HEK293 (cell line): ENCODE results near the gene POLR1D.

Source experiments
- KLF7 ChIP-seq: fragments of 450-650 bp; formaldehyde crosslinking; IDR thresholded peaks from 2 replicates; pipeline ENCODE4 v1.5.1; 2016; ENCODE audit warnings: missing biosample characterization, missing genetic modification characterization, borderline replicate concordance
- OVOL3 ChIP-seq: fragments of 450-650 bp; formaldehyde crosslinking; IDR thresholded peaks from 2 replicates; pipeline ENCODE4 v1.5.1; 2016; ENCODE audit warnings: missing biosample characterization, missing genetic modification characterization
- PRDM4 ChIP-seq: fragments of 450-650 bp; formaldehyde crosslinking; IDR thresholded peaks from 2 replicates; pipeline ENCODE4 v1.5.1; 2017; ENCODE audit warnings: missing biosample characterization, missing genetic modification characterization
- RBAK ChIP-seq: fragments of 450-650 bp; formaldehyde crosslinking; IDR thresholded peaks from 2 replicates; pipeline ENCODE4 v1.5.1; 2016; ENCODE audit warnings: missing biosample characterization, missing genetic modification characterization
- SCRT1 ChIP-seq: fragments of 450-650 bp; formaldehyde crosslinking; IDR thresholded peaks from 2 replicates; pipeline ENCODE4 v1.5.1; 2016; ENCODE audit warnings: missing biosample characterization, missing genetic modification characterization, borderline replicate concordance
- SCRT2 ChIP-seq: fragments of 450-650 bp; formaldehyde crosslinking; IDR thresholded peaks from 2 replicates; pipeline ENCODE4 v1.5.1; 2016; ENCODE audit warnings: missing biosample characterization, missing genetic modification characterization
- ZBTB21 ChIP-seq: fragments of 450-650 bp; formaldehyde crosslinking; IDR thresholded peaks from 2 replicates; pipeline ENCODE4 v1.5.1; 2017; ENCODE audit warnings: missing biosample characterization, missing genetic modification characterization
- ZNF132 ChIP-seq: fragments of 450-650 bp; formaldehyde crosslinking; IDR thresholded peaks from 2 replicates; pipeline ENCODE4 v1.5.1; 2017; ENCODE audit warnings: missing biosample characterization, missing genetic modification characterization, borderline replicate concordance
- ZNF184 ChIP-seq: fragments of 450-650 bp; IDR thresholded peaks from 2 replicates; pipeline ENCODE4 v1.5.1; 2018; ENCODE audit warnings: missing biosample characterization, mild to moderate bottlenecking, missing genetic modification characterization
- ZNF274 ChIP-seq, 2 experiments: fragments of 200-500 bp in 1 of 2; fragments of 450-650 bp in 1 of 2; sonication (Bioruptor generic) in 1 of 2; formaldehyde crosslinking in 1 of 2; IDR thresholded peaks; 2 replicates each; pipeline versions ENCODE4 v1.5.1 to v1.6.1; 2014 to 2016; ENCODE audit warnings: borderline replicate concordance in 1 of 2, inconsistent platforms in 1 of 2, low read length in 1 of 2, missing biosample characterization in 1 of 2, missing genetic modification characterization in 1 of 2
- ZNF449 ChIP-seq: fragments of 450-650 bp; formaldehyde crosslinking; IDR thresholded peaks from 2 replicates; pipeline ENCODE4 v1.5.1; 2017; ENCODE audit warnings: missing biosample characterization, mild to moderate bottlenecking, missing genetic modification characterization, moderate library complexity
- ZNF510 ChIP-seq: fragments of 450-650 bp; formaldehyde crosslinking; IDR thresholded peaks from 2 replicates; pipeline ENCODE4 v1.5.1; 2018; ENCODE audit warnings: mild to moderate bottlenecking, missing genetic modification characterization, missing biosample characterization; ENCODE audit not compliant: insufficient replicate concordance
- ZNF548 ChIP-seq: fragments of 450-650 bp; formaldehyde crosslinking; IDR thresholded peaks from 2 replicates; pipeline ENCODE4 v1.5.1; 2016; ENCODE audit warnings: missing biosample characterization, missing genetic modification characterization
- ZNF596 ChIP-seq: fragments of 450-650 bp; IDR thresholded peaks from 2 replicates; pipeline ENCODE4 v1.5.0; 2018; ENCODE audit warnings: missing biosample characterization, mild to moderate bottlenecking, missing genetic modification characterization, moderate library complexity
- ZNF785 ChIP-seq: fragments of 450-650 bp; formaldehyde crosslinking; IDR thresholded peaks from 2 replicates; pipeline ENCODE4 v1.5.1; 2016; ENCODE audit warnings: missing biosample characterization, missing genetic modification characterization
- TF ChIP-seq, protein P1 (sequence below): fragments of 450-650 bp; formaldehyde crosslinking; IDR thresholded peaks from 2 replicates; pipeline ENCODE4 v1.5.1; 2016; ENCODE audit warnings: missing biosample characterization, missing genetic modification characterization
- TF ChIP-seq, protein P2 (sequence below): fragments of 450-650 bp; formaldehyde crosslinking; IDR thresholded peaks from 2 replicates; pipeline ENCODE4 v1.5.1; 2016; ENCODE audit warnings: missing biosample characterization, missing genetic modification characterization, low read depth
- TF ChIP-seq, protein P3 (sequence below): fragments of 450-650 bp; formaldehyde crosslinking; IDR thresholded peaks from 2 replicates; pipeline ENCODE4 v1.5.1; 2017; ENCODE audit warnings: missing biosample characterization, missing genetic modification characterization
- TF ChIP-seq, protein P4 (sequence below): fragments of 450-650 bp; formaldehyde crosslinking; conservative IDR thresholded peaks from 2 replicates; pipeline ENCODE4 v1.5.1; 2016; ENCODE audit warnings: low read depth, missing biosample characterization, missing genetic modification characterization
- TF ChIP-seq, protein P5 (sequence below): fragments of 450-650 bp; formaldehyde crosslinking; IDR thresholded peaks from 2 replicates; pipeline ENCODE4 v1.5.1; 2017; ENCODE audit warnings: missing biosample characterization, missing genetic modification characterization

Gene POLR1D

DNA sequence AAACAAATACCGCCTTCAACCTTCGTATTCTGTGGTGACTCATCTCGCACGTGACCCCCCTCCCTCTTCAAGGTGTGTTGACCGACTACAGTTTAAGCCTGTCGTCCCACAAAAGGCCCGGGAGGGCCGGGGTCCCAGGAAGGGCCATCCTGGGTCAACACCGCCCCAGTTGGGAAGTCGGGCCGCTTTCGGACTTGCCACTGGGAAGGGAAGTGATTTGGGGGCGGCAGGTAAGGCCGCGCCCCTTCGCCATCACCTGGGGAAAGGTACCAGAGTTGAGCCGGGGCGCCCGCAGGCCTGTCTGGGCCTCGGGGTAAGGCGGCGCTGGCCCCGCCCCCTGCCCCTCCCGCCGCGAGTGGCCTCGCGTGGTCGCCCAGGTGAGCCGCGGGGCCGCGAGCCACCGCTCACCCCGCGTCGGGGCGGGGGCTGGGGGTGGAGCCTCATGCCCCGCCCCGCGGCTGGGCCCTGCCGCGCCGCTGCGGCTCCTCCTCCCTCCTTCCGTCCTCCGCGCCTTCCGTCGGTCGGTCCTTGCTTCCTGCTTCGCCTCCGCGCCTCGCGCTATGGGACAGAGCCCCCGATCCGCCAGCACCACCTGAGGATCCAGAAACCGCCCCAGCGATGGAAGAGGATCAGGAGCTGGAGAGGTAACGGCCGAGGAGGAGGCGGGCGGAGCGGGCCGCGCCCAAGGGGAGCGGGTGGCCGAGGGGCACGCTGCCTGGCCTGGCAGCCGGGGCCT, at the start of gene POLR1D (continued):
- no peak for TF ChIP-seq PRDM4 (tag by site-specific recombination)
- TF ChIP-seq, protein P1, sequence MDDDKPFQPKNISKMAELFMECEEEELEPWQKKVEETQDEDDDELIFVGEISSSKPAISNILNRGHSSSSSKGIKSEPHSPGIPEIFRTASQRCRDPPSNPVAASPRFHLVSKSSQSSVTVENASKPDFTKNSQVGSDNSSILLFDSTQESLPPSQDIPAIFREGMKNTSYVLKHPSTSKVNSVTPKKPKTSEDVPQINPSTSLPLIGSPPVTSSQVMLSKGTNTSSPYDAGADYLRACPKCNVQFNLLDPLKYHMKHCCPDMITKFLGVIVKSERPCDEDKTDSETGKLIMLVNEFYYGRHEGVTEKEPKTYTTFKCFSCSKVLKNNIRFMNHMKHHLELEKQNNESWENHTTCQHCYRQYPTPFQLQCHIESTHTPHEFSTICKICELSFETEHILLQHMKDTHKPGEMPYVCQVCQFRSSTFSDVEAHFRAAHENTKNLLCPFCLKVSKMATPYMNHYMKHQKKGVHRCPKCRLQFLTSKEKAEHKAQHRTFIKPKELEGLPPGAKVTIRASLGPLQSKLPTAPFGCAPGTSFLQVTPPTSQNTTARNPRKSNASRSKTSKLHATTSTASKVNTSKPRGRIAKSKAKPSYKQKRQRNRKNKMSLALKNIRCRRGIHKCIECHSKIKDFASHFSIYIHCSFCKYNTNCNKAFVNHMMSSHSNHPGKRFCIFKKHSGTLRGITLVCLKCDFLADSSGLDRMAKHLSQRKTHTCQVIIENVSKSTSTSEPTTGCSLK (tag by site-specific recombination): no peak
- TF ChIP-seq ZNF596 (tag by site-specific recombination): no peak
- TF ChIP-seq OVOL3: no peak
- no peak for TF ChIP-seq KLF7 (tag by site-specific recombination)
- TF ChIP-seq ZNF449 (tag by site-specific recombination): peak; percentile 27; the same call in 1 of the 2 replicates
- TF ChIP-seq, protein P2, sequence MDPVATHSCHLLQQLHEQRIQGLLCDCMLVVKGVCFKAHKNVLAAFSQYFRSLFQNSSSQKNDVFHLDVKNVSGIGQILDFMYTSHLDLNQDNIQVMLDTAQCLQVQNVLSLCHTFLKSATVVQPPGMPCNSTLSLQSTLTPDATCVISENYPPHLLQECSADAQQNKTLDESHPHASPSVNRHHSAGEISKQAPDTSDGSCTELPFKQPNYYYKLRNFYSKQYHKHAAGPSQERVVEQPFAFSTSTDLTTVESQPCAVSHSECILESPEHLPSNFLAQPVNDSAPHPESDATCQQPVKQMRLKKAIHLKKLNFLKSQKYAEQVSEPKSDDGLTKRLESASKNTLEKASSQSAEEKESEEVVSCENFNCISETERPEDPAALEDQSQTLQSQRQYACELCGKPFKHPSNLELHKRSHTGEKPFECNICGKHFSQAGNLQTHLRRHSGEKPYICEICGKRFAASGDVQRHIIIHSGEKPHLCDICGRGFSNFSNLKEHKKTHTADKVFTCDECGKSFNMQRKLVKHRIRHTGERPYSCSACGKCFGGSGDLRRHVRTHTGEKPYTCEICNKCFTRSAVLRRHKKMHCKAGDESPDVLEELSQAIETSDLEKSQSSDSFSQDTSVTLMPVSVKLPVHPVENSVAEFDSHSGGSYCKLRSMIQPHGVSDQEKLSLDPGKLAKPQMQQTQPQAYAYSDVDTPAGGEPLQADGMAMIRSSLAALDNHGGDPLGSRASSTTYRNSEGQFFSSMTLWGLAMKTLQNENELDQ (tag by site-specific recombination): no peak
- TF ChIP-seq, protein P3, sequence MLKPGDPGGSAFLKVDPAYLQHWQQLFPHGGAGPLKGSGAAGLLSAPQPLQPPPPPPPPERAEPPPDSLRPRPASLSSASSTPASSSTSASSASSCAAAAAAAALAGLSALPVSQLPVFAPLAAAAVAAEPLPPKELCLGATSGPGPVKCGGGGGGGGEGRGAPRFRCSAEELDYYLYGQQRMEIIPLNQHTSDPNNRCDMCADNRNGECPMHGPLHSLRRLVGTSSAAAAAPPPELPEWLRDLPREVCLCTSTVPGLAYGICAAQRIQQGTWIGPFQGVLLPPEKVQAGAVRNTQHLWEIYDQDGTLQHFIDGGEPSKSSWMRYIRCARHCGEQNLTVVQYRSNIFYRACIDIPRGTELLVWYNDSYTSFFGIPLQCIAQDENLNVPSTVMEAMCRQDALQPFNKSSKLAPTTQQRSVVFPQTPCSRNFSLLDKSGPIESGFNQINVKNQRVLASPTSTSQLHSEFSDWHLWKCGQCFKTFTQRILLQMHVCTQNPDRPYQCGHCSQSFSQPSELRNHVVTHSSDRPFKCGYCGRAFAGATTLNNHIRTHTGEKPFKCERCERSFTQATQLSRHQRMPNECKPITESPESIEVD: no peak
- TF ChIP-seq ZNF510 (tag by site-specific recombination): no peak
- TF ChIP-seq ZNF132: no peak
- TF ChIP-seq, protein P4, sequence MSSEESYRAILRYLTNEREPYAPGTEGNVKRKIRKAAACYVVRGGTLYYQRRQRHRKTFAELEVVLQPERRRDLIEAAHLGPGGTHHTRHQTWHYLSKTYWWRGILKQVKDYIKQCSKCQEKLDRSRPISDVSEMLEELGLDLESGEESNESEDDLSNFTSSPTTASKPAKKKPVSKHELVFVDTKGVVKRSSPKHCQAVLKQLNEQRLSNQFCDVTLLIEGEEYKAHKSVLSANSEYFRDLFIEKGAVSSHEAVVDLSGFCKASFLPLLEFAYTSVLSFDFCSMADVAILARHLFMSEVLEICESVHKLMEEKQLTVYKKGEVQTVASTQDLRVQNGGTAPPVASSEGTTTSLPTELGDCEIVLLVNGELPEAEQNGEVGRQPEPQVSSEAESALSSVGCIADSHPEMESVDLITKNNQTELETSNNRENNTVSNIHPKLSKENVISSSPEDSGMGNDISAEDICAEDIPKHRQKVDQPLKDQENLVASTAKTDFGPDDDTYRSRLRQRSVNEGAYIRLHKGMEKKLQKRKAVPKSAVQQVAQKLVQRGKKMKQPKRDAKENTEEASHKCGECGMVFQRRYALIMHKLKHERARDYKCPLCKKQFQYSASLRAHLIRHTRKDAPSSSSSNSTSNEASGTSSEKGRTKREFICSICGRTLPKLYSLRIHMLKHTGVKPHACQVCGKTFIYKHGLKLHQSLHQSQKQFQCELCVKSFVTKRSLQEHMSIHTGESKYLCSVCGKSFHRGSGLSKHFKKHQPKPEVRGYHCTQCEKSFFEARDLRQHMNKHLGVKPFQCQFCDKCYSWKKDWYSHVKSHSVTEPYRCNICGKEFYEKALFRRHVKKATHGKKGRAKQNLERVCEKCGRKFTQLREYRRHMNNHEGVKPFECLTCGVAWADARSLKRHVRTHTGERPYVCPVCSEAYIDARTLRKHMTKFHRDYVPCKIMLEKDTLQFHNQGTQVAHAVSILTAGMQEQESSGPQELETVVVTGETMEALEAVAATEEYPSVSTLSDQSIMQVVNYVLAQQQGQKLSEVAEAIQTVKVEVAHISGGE: peak; percentile 44; the same call in 1 of the 2 replicates
- TF ChIP-seq SCRT1 (tag by site-specific recombination): no peak
- TF ChIP-seq ZBTB21 (tag by site-specific recombination): no peak
- TF ChIP-seq SCRT2: peak; percentile 88
- TF ChIP-seq, protein P5, sequence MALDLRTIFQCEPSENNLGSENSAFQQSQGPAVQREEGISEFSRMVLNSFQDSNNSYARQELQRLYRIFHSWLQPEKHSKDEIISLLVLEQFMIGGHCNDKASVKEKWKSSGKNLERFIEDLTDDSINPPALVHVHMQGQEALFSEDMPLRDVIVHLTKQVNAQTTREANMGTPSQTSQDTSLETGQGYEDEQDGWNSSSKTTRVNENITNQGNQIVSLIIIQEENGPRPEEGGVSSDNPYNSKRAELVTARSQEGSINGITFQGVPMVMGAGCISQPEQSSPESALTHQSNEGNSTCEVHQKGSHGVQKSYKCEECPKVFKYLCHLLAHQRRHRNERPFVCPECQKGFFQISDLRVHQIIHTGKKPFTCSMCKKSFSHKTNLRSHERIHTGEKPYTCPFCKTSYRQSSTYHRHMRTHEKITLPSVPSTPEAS (tag by site-specific recombination): no peak
- no peak for TF ChIP-seq ZNF548 (tag by site-specific recombination)
- TF ChIP-seq RBAK: peak; percentile 54; the same call in 1 of the 2 replicates
- TF ChIP-seq ZNF184: no peak
- TF ChIP-seq ZNF785 (tag by site-specific recombination): no peak
- TF ChIP-seq ZNF274 (IDR thresholded peaks at IDR 0.05; ENCODE audit: low read length): no peak
- TF ChIP-seq ZNF274 (tag by site-specific recombination; IDR thresholded peaks at IDR 0.05; ENCODE audit: borderline replicate concordance): no peak
